Natural killer cell (primary cell): ENCODE data around the gene SLC12A6. TPM values are rescaled to one million over a fixed set of nuclear protein-coding genes. Genes with fewer than 3 reads are reported as not detected.

Source experiments
- ATAC-seq, 3 donors: fragments of 150-1000 bp in 2 of 3; fragments of 200-7000 bp in 1 of 3; cut with Tn5 transposase; 1 replicate in 1 of 3; 2 replicates in 2 of 3; pipeline ENCODE4 v1.10.0; 2021; ENCODE audit warnings: mild to moderate bottlenecking in 2 of 3, moderate library complexity in 2 of 3
- DNase-seq, 2 donors: peaks; one replicate each; pipeline versions ENCODE4 v3.0.0 to v3.0.0-alpha.2; 2013 to 2021; ENCODE audit warnings: mixed read lengths in 1 of 2
- H3K27ac ChIP-seq: one replicate; pipeline ENCODE4 v1.5.1; 2013; ENCODE audit warnings: mild to moderate bottlenecking, low read length
- H3K27me3 ChIP-seq: one replicate; pipeline ENCODE4 v1.6.1; 2013; ENCODE audit warnings: low read length; ENCODE audit not compliant: control insufficient read depth, insufficient read depth
- H3K36me3 ChIP-seq: one replicate; pipeline ENCODE4 v1.6.1; 2013; ENCODE audit warnings: low read length; ENCODE audit not compliant: control insufficient read depth, insufficient read depth
- H3K4me1 ChIP-seq: one replicate; pipeline ENCODE4 v1.6.1; 2013; ENCODE audit warnings: low read length; ENCODE audit not compliant: control insufficient read depth, insufficient read depth
- H3K4me3 ChIP-seq: one replicate; pipeline ENCODE4 v1.5.1; 2013; ENCODE audit warnings: low read length
- H3K9me3 ChIP-seq: one replicate; pipeline ENCODE4 v1.6.1; 2013; ENCODE audit warnings: low read length; ENCODE audit not compliant: control insufficient read depth, insufficient read depth
- H3K27ac Mint-ChIP-seq, 2 donors: one replicate each; pipeline ENCODE4 v1.8.0; 2022; ENCODE audit warnings: mild to moderate bottlenecking in 2 of 2, mixed read lengths in 2 of 2, moderate library complexity in 1 of 2
- H3K27me3 Mint-ChIP-seq, 2 donors: one replicate each; pipeline ENCODE4 v1.8.0; 2022; ENCODE audit warnings: low read depth in 2 of 2, mixed read lengths in 2 of 2
- H3K36me3 Mint-ChIP-seq: one replicate; pipeline ENCODE4 v1.8.0; 2022; ENCODE audit warnings: mixed read lengths
- H3K4me1 Mint-ChIP-seq, 2 donors: one replicate each; pipeline ENCODE4 v1.8.0; 2022; ENCODE audit warnings: mixed read lengths in 2 of 2
- H3K4me3 Mint-ChIP-seq: one replicate; pipeline ENCODE4 v1.8.0; 2022; ENCODE audit warnings: mild to moderate bottlenecking, moderate library complexity, mixed read lengths
- H3K9me3 Mint-ChIP-seq, 2 donors: one replicate each; pipeline ENCODE4 v1.8.0; 2022; ENCODE audit warnings: mixed read lengths in 2 of 2
- WGBS: methylation state at CpG from one replicate; pipeline ENCODE4 v1.1.7; 2013; ENCODE audit warnings: missing lambda C conversion rate; ENCODE audit not compliant: insufficient coverage; 5-methylcytosine and 5-hydroxymethylcytosine counted together
- intact Hi-C: fragments of 100-400 bp; cut with micrococcal nuclease; formaldehyde crosslinking; loops from one replicate; pipeline ENCODE4 v1.14.2; 2022
- total RNA-seq, 4 donors: library from RNA; stranded (reverse); fragments of 120-200 nt in 1 of 4; gene quantifications; one replicate each; pipeline versions ENCODE4 v1.2.3 to v1.2.4, GENCODE V29; 2013 to 2022
- TF ChIP-seq, protein P1 (sequence below): fragments of 200-600 bp; IDR thresholded peaks from one replicate; pipeline ENCODE4 v1.8.0; 2022; ENCODE audit warnings: antibody characterized with exemption

Gene SLC12A6
- total RNA-seq, 3 donors from 2014 or later (not counting 1 experiment from before 2014, with no cell fraction given) = 56.1 to 82.9 (median 79.5) TPM

DNA sequence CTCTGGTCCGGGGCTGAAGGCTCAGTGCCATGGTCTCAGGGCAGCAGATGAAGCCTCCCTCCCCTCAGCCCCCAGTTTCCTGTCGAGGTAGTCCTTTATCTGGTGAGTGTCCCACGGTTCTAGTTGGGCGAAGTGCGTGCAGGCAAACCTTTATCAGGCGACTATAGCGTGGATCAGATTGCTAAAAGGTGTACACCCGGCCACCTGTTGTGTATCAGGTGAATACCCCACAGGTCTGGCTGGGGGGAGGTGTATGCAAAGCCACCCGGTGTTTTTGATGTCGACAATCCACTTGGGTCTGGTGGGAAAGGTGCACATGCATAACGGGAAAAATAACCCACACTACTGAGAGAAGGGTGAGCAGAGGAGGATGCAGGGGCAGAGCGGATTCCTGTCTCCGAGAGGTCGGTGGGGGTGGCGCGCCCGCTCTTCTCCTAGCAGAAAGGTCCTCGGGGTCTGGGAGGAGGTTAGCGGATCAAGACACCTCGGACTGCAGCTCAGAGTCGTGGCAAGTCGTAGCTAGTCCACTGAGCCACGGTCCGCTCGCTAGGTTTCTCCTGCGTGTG, 507 bp downstream of the SLC12A6 start:
- Histone ChIP-seq H3K27me3 (no peaks in the 10 kb centered on the region), H3K27ac (peak overlapping the region; percentile 76), H3K9me3 (no peaks in the 10 kb centered on the region), H3K4me3 (peak overlapping the region; percentile 79), H3K4me1 (peaks cover 44% of the 10 kb centered on the region), H3K36me3 (peaks cover 23% of the 10 kb centered on the region)
- no peaks in the 10 kb centered on the region for H3K27me3 Mint-ChIP-seq
- TF ChIP-seq, protein P1, sequence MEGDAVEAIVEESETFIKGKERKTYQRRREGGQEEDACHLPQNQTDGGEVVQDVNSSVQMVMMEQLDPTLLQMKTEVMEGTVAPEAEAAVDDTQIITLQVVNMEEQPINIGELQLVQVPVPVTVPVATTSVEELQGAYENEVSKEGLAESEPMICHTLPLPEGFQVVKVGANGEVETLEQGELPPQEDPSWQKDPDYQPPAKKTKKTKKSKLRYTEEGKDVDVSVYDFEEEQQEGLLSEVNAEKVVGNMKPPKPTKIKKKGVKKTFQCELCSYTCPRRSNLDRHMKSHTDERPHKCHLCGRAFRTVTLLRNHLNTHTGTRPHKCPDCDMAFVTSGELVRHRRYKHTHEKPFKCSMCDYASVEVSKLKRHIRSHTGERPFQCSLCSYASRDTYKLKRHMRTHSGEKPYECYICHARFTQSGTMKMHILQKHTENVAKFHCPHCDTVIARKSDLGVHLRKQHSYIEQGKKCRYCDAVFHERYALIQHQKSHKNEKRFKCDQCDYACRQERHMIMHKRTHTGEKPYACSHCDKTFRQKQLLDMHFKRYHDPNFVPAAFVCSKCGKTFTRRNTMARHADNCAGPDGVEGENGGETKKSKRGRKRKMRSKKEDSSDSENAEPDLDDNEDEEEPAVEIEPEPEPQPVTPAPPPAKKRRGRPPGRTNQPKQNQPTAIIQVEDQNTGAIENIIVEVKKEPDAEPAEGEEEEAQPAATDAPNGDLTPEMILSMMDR = no peak
- WGBS = under 1% methylated on average over 23 of the region's 26 CpGs
- peak overlapping the region; percentile 97 for H3K4me3 Mint-ChIP-seq
- intact Hi-C loops = loop anchor here (5.0 kb wide), 1 partner anchor 235 kb away; the partner anchor contains the start of genes EMC7 and PGBD4
- peak in 1 of 2 donors; percentile 53 for DNase-seq
- H3K9me3 Mint-ChIP-seq = no peaks in the 10 kb centered on the region
- H3K27ac Mint-ChIP-seq = peak overlapping the region; percentile 92 to 95
- no peaks in the 10 kb centered on the region for H3K36me3 Mint-ChIP-seq
- ATAC-seq = peak in 2 of 3 donors; percentile 0 to 1
- peaks cover 52 to 55% of the 10 kb centered on the region in 2 donors for H3K4me1 Mint-ChIP-seq

- Histone ChIP-seq H3K27me3 (no peaks in the 10 kb centered on the region), H3K36me3 (peaks cover 19% of the 10 kb centered on the region), H3K27ac (peak overlapping the region; percentile 76), H3K4me3 (peak overlapping the region; percentile 79), H3K4me1 (peaks cover 39% of the 10 kb centered on the region), H3K9me3 (no peaks in the 10 kb centered on the region)
- Mint-ChIP-seq H3K4me1 (peaks cover 52 to 55% of the 10 kb centered on the region in 2 donors), H3K27me3 (no peaks in the 10 kb centered on the region), H3K36me3 (no peaks in the 10 kb centered on the region), H3K9me3 (no peaks in the 10 kb centered on the region), H3K27ac (peak overlapping the region; percentile 92 to 95), H3K4me3 (peak overlapping the region; percentile 97)
- intact Hi-C loops = loop anchor here (5.0 kb wide), 1 partner anchor 234 kb away; the partner anchor contains the start of genes EMC7 and PGBD4
- peak in 1 of 2 donors; percentile 24 for DNase-seq
- no peak for ATAC-seq
- TF ChIP-seq, protein P1 = no peak
- WGBS = 54% methylated on average over 15 of the region's 16 CpGs
These were observed 1.2 kb downstream of the SLC12A6 start for GRCh38 chr15:34336231-34336990.

- peaks cover 52 to 57% of the 10 kb centered on the region in 2 donors for H3K4me1 Mint-ChIP-seq
- H3K27ac Mint-ChIP-seq = peak overlapping the region; percentile 92 to 95
- peaks cover 12% of the 10 kb centered on the region for H3K36me3 ChIP-seq
- H3K4me3 Mint-ChIP-seq = peak overlapping the region; percentile 97
- peak overlapping the region; percentile 76 for H3K27ac ChIP-seq
- TF ChIP-seq, protein P1 = no peak
- 34% methylated on average over 2 of the region's 3 CpGs for WGBS
- DNase-seq = peak in 1 of 2 donors; percentile 60
- H3K9me3 ChIP-seq = no peaks in the 10 kb centered on the region
- peak overlapping the region; percentile 79 for H3K4me3 ChIP-seq
- ATAC-seq = no peak
- no peaks in the 10 kb centered on the region for H3K9me3 Mint-ChIP-seq
- no peaks in the 10 kb centered on the region for H3K36me3 Mint-ChIP-seq
- peaks cover 47% of the 10 kb centered on the region for H3K4me1 ChIP-seq
- H3K27me3 Mint-ChIP-seq = no peaks in the 10 kb centered on the region
- intact Hi-C loops = loop anchor here (2.0 to 5.0 kb wide), 2 partner anchors 31 to 233 kb away; partner anchors contain the start of genes EMC7, LPCAT4 and PGBD4
- H3K27me3 ChIP-seq = no peaks in the 10 kb centered on the region
These were observed 2.2 kb downstream of the SLC12A6 start for GRCh38 chr15:34335176-34336032.
